D721Med (cell line): ENCODE measurements around the gene S100A11.
"Not testable (repeated sequence)": the region's sequence is repeated elsewhere in the genome, so short reads cannot be mapped to it uniquely, and the experiment has no call there.

Source experiments
- DNase-seq: peaks from one replicate; pipeline ENCODE4 v3.0.0; 2011; ENCODE audit warnings: low spot score; ENCODE audit not compliant: insufficient read length
- FAIRE-seq: peaks from 2 replicates; lab custom pipeline; 2011; peaks lifted over from hg19 to GRCh38; lab: Jason Lieb, UNC
- TF ChIP-seq, protein P1 (sequence below): IDR thresholded peaks from 2 replicates; pipeline ENCODE4 v1.5.1; 2012; ENCODE audit warnings: mild to moderate bottlenecking, control low read depth; ENCODE audit not compliant: insufficient read depth; ENCODE audit errors: missing control alignments

S100A11 gene

DNA sequence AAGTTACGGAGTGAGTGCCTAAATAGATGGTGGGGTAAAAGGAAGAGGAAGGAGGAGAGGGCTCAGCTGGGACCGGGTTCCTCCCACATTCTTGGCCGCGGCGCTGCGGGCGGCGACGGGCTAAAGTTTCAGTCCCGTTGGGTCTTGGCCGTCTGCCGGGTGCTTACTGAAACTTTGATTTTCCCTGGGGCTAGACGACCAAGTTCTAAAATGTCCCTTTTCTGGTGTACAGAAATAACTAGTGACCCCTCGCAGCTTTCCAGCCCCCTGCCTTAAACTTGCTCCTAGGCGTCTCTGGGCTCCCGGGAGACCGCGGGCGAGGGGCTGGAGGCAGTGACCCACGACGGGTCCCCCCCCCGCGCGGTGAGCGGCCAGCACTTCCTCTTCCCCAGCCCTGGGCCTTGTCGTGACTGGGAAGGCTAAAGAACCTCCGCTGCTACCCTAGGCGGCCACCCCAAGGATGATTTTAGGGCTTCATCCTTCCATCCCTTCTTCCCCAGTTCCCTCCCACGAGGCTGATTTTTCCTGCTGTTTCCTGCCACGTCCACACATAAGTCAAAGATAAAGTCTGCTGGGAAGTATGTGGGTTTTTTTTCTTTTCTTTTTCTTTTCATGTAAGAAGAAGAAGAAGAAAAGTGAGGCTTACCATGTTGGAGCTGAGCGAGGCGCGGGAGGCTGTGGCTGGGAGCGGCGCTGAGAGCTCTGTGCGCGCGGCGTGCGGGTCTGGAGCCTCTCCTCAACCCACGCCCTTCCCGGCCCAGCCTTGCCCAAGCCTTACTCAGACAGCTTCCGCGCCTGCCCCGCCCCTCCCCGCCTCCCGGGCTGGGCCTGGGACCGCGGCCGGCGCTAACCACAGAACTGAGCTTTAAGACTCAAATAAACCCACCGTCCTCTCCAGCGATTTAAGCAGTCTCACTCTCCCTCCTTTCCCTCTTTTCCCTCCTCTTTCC, at the start of gene S100A11:
TSS of gene S100A11 (minus strand) at position 738 of the 950 bp plus-strand sequence. CDS start at position 649, 89 bp downstream.
- no peak for DNase-seq
- TF ChIP-seq, protein P1, sequence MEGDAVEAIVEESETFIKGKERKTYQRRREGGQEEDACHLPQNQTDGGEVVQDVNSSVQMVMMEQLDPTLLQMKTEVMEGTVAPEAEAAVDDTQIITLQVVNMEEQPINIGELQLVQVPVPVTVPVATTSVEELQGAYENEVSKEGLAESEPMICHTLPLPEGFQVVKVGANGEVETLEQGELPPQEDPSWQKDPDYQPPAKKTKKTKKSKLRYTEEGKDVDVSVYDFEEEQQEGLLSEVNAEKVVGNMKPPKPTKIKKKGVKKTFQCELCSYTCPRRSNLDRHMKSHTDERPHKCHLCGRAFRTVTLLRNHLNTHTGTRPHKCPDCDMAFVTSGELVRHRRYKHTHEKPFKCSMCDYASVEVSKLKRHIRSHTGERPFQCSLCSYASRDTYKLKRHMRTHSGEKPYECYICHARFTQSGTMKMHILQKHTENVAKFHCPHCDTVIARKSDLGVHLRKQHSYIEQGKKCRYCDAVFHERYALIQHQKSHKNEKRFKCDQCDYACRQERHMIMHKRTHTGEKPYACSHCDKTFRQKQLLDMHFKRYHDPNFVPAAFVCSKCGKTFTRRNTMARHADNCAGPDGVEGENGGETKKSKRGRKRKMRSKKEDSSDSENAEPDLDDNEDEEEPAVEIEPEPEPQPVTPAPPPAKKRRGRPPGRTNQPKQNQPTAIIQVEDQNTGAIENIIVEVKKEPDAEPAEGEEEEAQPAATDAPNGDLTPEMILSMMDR: no peak
- FAIRE-seq: no peak

DNA sequence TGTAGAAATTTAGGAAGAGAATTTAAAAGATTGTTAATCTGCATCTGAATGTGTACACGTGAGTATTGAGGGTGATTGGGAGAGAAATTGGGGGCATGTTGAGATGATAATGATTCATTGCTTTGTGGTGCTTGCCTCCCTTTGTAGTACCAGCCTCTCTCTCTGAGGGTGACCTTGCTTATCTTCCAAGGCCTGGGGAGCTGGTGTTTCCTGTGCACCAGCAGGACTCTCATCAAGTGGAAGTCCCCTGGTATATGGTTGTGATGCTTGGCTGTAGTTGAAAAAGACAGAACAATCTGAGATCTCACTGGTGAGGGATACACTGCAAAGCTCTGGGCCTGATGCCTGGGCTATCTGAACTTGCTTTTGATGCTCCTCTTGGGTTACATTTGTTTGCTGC, 48.0 kb upstream of the S100A11 start:
- FAIRE-seq: no peak
- TF ChIP-seq, protein P1: no peak
- no peak for DNase-seq

- FAIRE-seq, DNase-seq: not testable (repeated sequence)
These were observed 44.2 kb upstream of the S100A11 start for GRCh38 chr1:152081026-152081425.

DNA sequence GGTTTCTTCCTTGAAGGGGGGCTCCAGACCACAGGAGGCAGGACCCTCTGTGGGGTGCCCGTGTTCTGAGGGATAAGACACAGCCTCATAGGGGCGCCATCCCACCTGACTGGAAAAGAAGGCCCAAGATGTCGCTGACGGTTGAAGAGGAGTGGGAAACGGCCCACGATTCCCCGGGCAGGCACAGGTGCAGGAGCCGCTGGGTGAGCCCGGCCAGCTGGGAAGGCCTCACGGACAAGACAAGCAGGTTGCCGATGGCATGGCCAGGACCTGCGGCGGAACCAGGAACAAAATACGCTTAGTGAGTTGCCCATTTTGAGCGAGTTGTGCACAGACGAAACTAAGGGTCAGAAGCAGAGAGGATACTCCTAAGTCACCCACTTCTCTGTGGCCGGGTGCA, 43.7 kb upstream of the S100A11 start:
- not testable (repeated sequence) for DNase-seq, FAIRE-seq

- TF ChIP-seq, protein P1: no peak
- no peak for FAIRE-seq
- DNase-seq: no peak
These were observed 42.1 kb upstream of the S100A11 start for GRCh38 chr1:152078831-152079441.

DNA sequence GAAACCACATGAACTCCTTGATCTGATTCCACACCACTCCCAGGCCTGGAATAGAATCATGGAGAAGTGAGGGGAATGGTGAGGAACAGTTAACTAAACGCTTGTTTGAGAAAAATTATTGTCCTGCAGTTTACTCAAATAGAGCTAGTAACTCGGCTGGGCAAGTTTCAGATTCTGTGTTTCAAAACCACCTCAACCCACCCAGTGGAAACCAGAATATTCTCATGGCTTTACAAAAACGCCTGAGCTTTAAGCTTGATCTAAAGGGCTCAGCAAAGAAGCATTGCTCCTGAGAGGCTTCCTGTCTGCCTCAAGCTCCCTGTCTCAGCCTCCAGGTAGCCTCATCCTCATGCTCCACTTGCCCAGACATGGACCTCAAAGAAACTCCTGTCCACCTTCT, 35.5 kb upstream of the S100A11 start:
- TF ChIP-seq, protein P1: no peak
- DNase-seq (no peak), FAIRE-seq (no peak)

GRCh38 chr1:152071123-152071522, 34.3 kb upstream of the S100A11 start:
- TF ChIP-seq, protein P1: no peak
- FAIRE-seq (no peak), DNase-seq (no peak)

DNA sequence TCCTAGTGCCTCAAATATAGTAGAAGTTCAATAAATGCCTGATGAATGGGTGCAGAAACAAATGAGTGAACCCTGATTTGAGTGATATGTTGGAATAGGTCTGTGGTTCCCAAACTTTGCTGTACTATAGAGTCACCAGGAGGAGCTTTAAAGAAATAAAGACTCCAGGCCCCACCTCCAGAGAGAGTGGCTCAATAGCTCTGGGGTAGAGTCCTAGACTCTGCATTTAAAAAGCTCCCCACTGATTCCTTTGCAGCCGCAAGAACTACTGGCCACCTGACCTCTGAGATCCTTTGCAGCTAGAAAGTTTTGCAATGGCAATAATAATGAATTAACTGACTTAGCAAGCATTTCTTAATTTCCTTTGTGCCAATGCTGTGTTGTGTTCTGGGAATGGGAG, 31.1 kb upstream of the S100A11 start:
- DNase-seq (no peak), FAIRE-seq (no peak)
- TF ChIP-seq, protein P1: no peak
